Activated CD8-positive, alpha-beta memory T cell treated with anti-CD3 and anti-CD28 coated beads for 36 hours (primary cell): ENCODE results near the gene METTL9. TPM values are rescaled to one million over a fixed set of nuclear protein-coding genes. Genes with fewer than 3 reads are reported as not detected.
"Not testable (repeated sequence)": the region's sequence is repeated elsewhere in the genome, so short reads cannot be mapped to it uniquely, and the experiment has no call there.

ENCODE experiments used
- CTCF ChIA-PET: fragments of 350-600 bp; sonication (Branson Sonifier 250); formaldehyde crosslinking; loops from one replicate; lab custom pipeline; 2021; ENCODE audit warnings: antibody characterized with exemption; lab: Charles Lee
- POLR2A ChIA-PET: fragments of 350-600 bp; sonication (Branson Sonifier 250); formaldehyde crosslinking; loops from one replicate; lab custom pipeline; 2021; ENCODE audit warnings: antibody characterized with exemption; lab: Charles Lee
- total RNA-seq, 2 experiments: library from RNA; stranded (reverse); gene quantifications; one replicate each; pipeline ENCODE4 v1.2.3, GENCODE V29; 2021

Gene METTL9
- total RNA-seq, 2 experiments from 2014 or later, result 79.9 to 80.2 TPM

GRCh38 chr16:21646091-21646490 lies 46.7 kb downstream of the METTL9 start:
- POLR2A ChIA-PET, result no interaction called here
- CTCF ChIA-PET, result interaction anchor here (0.8 to 1.9 kb wide), 3 partner anchors 11 to 62 kb away, joined by 3 to 6 read pairs (median 5); no protein-coding TSS in a partner anchor

GRCh38 chr16:21646721-21647561 lies 47.6 kb downstream of the METTL9 start:
- ChIA-PET POLR2A (no interaction called here), CTCF (interaction anchor here (1.0 to 1.9 kb wide), 2 partner anchors 8 to 61 kb away, joined by 4 to 5 read pairs; no protein-coding TSS in a partner anchor)

GRCh38 chr16:21647562-21648164 lies 48.3 kb downstream of the METTL9 start:
- POLR2A ChIA-PET, result no interaction called here
- CTCF ChIA-PET, result interaction anchor here (1.0 to 2.1 kb wide), 3 partner anchors 9 to 10 kb away, joined by 3 to 10 read pairs (median 4); no protein-coding TSS in a partner anchor

GRCh38 chr16:21649826-21650406 lies 50.5 kb downstream of the METTL9 start:
- POLR2A ChIA-PET, result not testable (repeated sequence)
- CTCF ChIA-PET, result interaction anchor here (2.1 kb wide), 1 partner anchor 7 kb away, joined by 10 read pairs; no protein-coding TSS in a partner anchor

GRCh38 chr16:21650521-21650920 lies 51.1 kb downstream of the METTL9 start:
- POLR2A ChIA-PET, result no interaction called here
- CTCF ChIA-PET, result no interaction called here

GRCh38 chr16:21651515-21651914 lies 52.1 kb downstream of the METTL9 start:
- ChIA-PET CTCF (interaction anchor here (0.9 kb wide), 1 partner anchor 11 kb away, joined by 3 read pairs; no protein-coding TSS in a partner anchor), POLR2A (no interaction called here)

- CTCF ChIA-PET, result no interaction called here
- POLR2A ChIA-PET, result no interaction called here
Measured at GRCh38 chr16:21652453-21652852, 53.1 kb downstream of the METTL9 start, which contains the start of gene IGSF6. Gene IGSF6, minus strand, starts transcription at chr16:21652608. Its CDS starts 10 bp downstream, at chr16:21652598.

GRCh38 chr16:21653571-21653970 lies 54.2 kb downstream of the METTL9 start:
- ChIA-PET POLR2A (no interaction called here), CTCF (no interaction called here)

GRCh38 chr16:21654466-21654865 lies 55.1 kb downstream of the METTL9 start:
- POLR2A ChIA-PET, result no interaction called here
- CTCF ChIA-PET, result no interaction called here

GRCh38 chr16:21654881-21655280 lies 55.5 kb downstream of the METTL9 start:
- POLR2A ChIA-PET, result no interaction called here
- CTCF ChIA-PET, result no interaction called here

GRCh38 chr16:21656795-21657768 lies 57.7 kb downstream of the METTL9 start:
- ChIA-PET CTCF (interaction anchor here (0.6 to 1.6 kb wide), 16 partner anchors 8 to 145 kb away, joined by 3 to 10 read pairs (median 4); no protein-coding TSS in a partner anchor), POLR2A (interaction anchor here (0.6 kb wide), 1 partner anchor 20 kb away, joined by 3 read pairs; no protein-coding TSS in a partner anchor)

GRCh38 chr16:21659124-21659523 lies 59.7 kb downstream of the METTL9 start:
- ChIA-PET POLR2A (no interaction called here), CTCF (interaction anchor here (0.7 kb wide), 1 partner anchor 23 kb away, joined by 3 read pairs; no protein-coding TSS in a partner anchor)

- CTCF ChIA-PET, result no interaction called here
- POLR2A ChIA-PET, result no interaction called here
Measured at GRCh38 chr16:21663889-21664647, 64.7 kb downstream of the METTL9 start, which contains the start of gene OTOA. Gene OTOA, plus strand, starts transcription at chr16:21663968. Its CDS starts 14,547 bp downstream, at chr16:21678515.

GRCh38 chr16:21664801-21665492 lies 65.6 kb downstream of the METTL9 start:
- ChIA-PET CTCF (interaction anchor here (0.8 kb wide), 1 partner anchor 8 kb away, joined by 4 read pairs; no protein-coding TSS in a partner anchor), POLR2A (no interaction called here)

GRCh38 chr16:21666772-21667171 lies 67.4 kb downstream of the METTL9 start:
- POLR2A ChIA-PET, result no interaction called here

GRCh38 chr16:21667575-21667974 lies 68.2 kb downstream of the METTL9 start:
- ChIA-PET CTCF (interaction anchor here (1.2 kb wide), 1 partner anchor 10 kb away, joined by 6 read pairs; no protein-coding TSS in a partner anchor), POLR2A (no interaction called here)

More at GRCh38 chr16:21666772-21667171, 67.4 kb downstream of the METTL9 start:
- CTCF ChIA-PET, result interaction anchor here (0.6 kb wide), 1 partner anchor 9 kb away, joined by 4 read pairs; no protein-coding TSS in a partner anchor

GRCh38 chr16:21673469-21673868 lies 74.1 kb downstream of the METTL9 start:
- POLR2A ChIA-PET, result no interaction called here
- CTCF ChIA-PET, result no interaction called here
